GM13977 (cell line): ENCODE measurements around the gene EIF2AK2.

ENCODE experiments used
- DNase-seq: peaks from one replicate; pipeline ENCODE4 v3.0.0; 2012; ENCODE audit warnings: low spot score
- CTCF ChIP-seq: IDR thresholded peaks from 2 replicates; pipeline ENCODE4 v1.5.1; 2012; ENCODE audit warnings: mild to moderate bottlenecking, control low read depth; ENCODE audit not compliant: insufficient read depth; ENCODE audit errors: extremely low read depth, missing control alignments
- in situ Hi-C: fragments of 300-500 bp; cut with MboI; formaldehyde crosslinking; loops from one replicate; pipeline ENCODE4 v1.12.0; 2022; ENCODE audit warnings: low sequenced_read_pairs, low pct_unique_long_range_greater_than_20kb, mixed read lengths, inconsistent platforms; ENCODE audit not compliant: unreplicated experiment

The EIF2AK2 gene

GRCh38 chr2:37149626-37150322 lies 7.0 kb downstream of the EIF2AK2 start:
- TF ChIP-seq CTCF: no peak
- DNase-seq: no peak
- in situ Hi-C loops: loop anchor here (25.0 kb wide), 1 partner anchor 738 kb away; no protein-coding TSS in a partner anchor

GRCh38 chr2:37148325-37148724 lies 8.5 kb downstream of the EIF2AK2 start:
- DNase-seq: no peak
- no peak for TF ChIP-seq CTCF
- in situ Hi-C loops: no loop called here

GRCh38 chr2:37146062-37146461 lies 10.7 kb downstream of the EIF2AK2 start:
- no peak for TF ChIP-seq CTCF
- no peak for DNase-seq
- in situ Hi-C loops: no loop called here

DNA sequence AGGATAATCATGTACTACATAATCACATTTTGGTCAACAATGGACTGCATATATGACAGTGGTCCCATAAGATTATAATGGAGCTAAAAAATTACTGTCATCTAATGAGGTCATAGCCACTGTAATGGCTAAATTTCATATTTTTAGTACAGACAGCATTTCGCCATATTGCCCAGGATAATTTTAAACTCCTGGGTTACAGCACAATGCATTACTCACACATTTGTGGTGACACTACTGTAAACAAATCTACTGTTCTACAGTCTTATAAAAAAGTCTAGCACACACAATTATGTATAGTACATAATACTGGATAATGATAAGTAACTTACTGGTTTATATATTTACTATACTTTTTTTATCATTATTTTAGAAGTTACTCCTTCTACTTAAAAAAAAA lies 12.8 kb downstream of the EIF2AK2 start:
- in situ Hi-C loops: no loop called here
- no peak for TF ChIP-seq CTCF
- DNase-seq: no peak

GRCh38 chr2:37142546-37142945 lies 14.2 kb downstream of the EIF2AK2 start:
- in situ Hi-C loops: no loop called here
- DNase-seq: no peak
- no peak for TF ChIP-seq CTCF

GRCh38 chr2:37132914-37133313 lies 23.9 kb downstream of the EIF2AK2 start:
- no peak for TF ChIP-seq CTCF
- in situ Hi-C loops: no loop called here
- DNase-seq: no peak
